ENCODE results near the gene SLC7A8. TPM values are rescaled to one million over a fixed set of nuclear protein-coding genes. Genes with fewer than 3 reads are reported as not detected.
"Not testable (repeated sequence)": the region's sequence is repeated elsewhere in the genome, so short reads cannot be mapped to it uniquely, and the experiment has no call there.

SLC7A8 gene
- total RNA-seq, 1 experiment from 2014 or later, result 0.90 TPM

DNA sequence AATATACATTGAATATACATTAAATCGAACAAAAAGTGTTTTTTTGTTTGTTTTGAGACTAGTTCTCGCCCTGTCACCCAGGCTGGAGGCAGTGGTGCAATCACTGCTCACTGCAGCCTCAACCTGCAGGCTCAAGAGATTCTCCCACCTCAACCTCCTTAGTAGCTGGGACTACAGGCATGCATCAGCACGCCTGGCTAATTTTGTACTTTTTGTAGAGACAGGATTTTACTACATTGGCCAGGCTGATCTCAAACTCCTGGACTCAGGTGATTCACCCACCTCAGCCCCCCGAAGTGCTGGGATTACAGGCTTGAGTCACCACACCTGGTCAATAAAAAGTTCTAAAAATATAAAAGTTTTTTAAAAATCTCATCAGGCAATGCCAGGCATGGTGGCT is 44.1 kb upstream of the SLC7A8 start:
- DNase-seq (ENCODE audit: low read depth, low spot score) (no peak), ATAC-seq (no peak)
- in situ Hi-C loops (cut with HindIII; ENCODE audit: low pct_unique_long_range_greater_than_20kb, low sequenced_read_pairs), result no loop called here
- H3K4me1 ChIP-seq (ENCODE audit: control insufficient read depth, insufficient read depth, low read length), result no peaks in the 10 kb centered on the region
- no peak overlapping the region for H3K4me3 ChIP-seq (ENCODE audit: low read depth in 2 of 2, low read length in 2 of 2)
- ChIA-PET POLR2A (interaction anchor here (0.7 kb wide), 1 partner anchor 133 kb away, joined by 13 read pairs; the partner anchor contains the start of gene ACIN1), CTCF (interaction anchor here (0.6 kb wide), 1 partner anchor 1099 kb away, joined by 3 read pairs; no protein-coding TSS in a partner anchor)
- no TSS peak for BruUV-seq (replicated peaks)
- intact Hi-C loops (cut with micrococcal nuclease; ENCODE audit: unreplicated experiment), result no loop called here
- H3K9me3 ChIP-seq (ENCODE audit: control insufficient read depth, insufficient read depth, low read depth, low read length), result no peaks in the 10 kb centered on the region
- no peaks in the 10 kb centered on the region for H3K36me3 ChIP-seq (ENCODE audit: control insufficient read depth, insufficient read depth, low read length)
- TF ChIP-seq POLR2AphosphoS5 (IDR thresholded peaks at IDR 0.05; ENCODE audit: low read depth, low read length) (no peak), SIN3A (IDR thresholded peaks at IDR 0.05; ENCODE audit: borderline replicate concordance, insufficient read depth, low read depth, low read length) (no peak), TCF7L2 (IDR thresholded peaks at IDR 0.05; ENCODE audit: low read depth, low read length) (no peak)
- TF ChIP-seq, protein P1, sequence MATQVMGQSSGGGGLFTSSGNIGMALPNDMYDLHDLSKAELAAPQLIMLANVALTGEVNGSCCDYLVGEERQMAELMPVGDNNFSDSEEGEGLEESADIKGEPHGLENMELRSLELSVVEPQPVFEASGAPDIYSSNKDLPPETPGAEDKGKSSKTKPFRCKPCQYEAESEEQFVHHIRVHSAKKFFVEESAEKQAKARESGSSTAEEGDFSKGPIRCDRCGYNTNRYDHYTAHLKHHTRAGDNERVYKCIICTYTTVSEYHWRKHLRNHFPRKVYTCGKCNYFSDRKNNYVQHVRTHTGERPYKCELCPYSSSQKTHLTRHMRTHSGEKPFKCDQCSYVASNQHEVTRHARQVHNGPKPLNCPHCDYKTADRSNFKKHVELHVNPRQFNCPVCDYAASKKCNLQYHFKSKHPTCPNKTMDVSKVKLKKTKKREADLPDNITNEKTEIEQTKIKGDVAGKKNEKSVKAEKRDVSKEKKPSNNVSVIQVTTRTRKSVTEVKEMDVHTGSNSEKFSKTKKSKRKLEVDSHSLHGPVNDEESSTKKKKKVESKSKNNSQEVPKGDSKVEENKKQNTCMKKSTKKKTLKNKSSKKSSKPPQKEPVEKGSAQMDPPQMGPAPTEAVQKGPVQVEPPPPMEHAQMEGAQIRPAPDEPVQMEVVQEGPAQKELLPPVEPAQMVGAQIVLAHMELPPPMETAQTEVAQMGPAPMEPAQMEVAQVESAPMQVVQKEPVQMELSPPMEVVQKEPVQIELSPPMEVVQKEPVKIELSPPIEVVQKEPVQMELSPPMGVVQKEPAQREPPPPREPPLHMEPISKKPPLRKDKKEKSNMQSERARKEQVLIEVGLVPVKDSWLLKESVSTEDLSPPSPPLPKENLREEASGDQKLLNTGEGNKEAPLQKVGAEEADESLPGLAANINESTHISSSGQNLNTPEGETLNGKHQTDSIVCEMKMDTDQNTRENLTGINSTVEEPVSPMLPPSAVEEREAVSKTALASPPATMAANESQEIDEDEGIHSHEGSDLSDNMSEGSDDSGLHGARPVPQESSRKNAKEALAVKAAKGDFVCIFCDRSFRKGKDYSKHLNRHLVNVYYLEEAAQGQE (IDR thresholded peaks at IDR 0.05; ENCODE audit: insufficient read depth in 1 of 2, low read depth in 2 of 2, low read length in 1 of 2), result no peak
- TF ChIP-seq, protein P2, sequence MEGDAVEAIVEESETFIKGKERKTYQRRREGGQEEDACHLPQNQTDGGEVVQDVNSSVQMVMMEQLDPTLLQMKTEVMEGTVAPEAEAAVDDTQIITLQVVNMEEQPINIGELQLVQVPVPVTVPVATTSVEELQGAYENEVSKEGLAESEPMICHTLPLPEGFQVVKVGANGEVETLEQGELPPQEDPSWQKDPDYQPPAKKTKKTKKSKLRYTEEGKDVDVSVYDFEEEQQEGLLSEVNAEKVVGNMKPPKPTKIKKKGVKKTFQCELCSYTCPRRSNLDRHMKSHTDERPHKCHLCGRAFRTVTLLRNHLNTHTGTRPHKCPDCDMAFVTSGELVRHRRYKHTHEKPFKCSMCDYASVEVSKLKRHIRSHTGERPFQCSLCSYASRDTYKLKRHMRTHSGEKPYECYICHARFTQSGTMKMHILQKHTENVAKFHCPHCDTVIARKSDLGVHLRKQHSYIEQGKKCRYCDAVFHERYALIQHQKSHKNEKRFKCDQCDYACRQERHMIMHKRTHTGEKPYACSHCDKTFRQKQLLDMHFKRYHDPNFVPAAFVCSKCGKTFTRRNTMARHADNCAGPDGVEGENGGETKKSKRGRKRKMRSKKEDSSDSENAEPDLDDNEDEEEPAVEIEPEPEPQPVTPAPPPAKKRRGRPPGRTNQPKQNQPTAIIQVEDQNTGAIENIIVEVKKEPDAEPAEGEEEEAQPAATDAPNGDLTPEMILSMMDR (IDR thresholded peaks at IDR 0.05), result no peak
- no peaks in the 10 kb centered on the region for H3K27me3 ChIP-seq (ENCODE audit: control insufficient read depth, insufficient read depth, low read length)
- no peak overlapping the region for H3K27ac ChIP-seq (ENCODE audit: low read length)

DNA sequence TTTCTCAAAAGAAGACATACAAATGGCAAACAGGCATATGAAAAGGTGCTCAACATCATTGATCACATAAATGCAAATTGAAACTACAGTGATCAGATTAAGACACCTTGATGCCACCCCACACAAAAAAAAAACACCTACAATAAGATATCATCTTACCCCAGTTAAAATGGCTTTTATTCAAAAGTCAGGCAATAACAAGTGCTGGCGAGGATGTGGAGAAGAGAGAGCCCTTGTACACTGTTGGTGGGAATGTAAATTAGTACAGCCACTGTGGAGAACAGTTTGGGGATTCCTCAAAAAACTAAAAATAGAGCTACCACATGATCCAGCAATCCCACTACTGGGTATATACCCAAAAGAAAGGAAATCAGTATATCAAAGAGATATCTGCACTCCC is 41.5 kb upstream of the SLC7A8 start:
- in situ Hi-C loops (cut with HindIII; ENCODE audit: low pct_unique_long_range_greater_than_20kb, low sequenced_read_pairs); H3K4me3 ChIP-seq (ENCODE audit: low read depth in 2 of 2, low read length in 2 of 2); H3K36me3 ChIP-seq (ENCODE audit: control insufficient read depth, insufficient read depth, low read length); H3K4me1 ChIP-seq (ENCODE audit: control insufficient read depth, insufficient read depth, low read length); ATAC-seq; intact Hi-C loops (cut with micrococcal nuclease; ENCODE audit: unreplicated experiment); POLR2A ChIA-PET; H3K27me3 ChIP-seq (ENCODE audit: control insufficient read depth, insufficient read depth, low read length); H3K27ac ChIP-seq (ENCODE audit: low read length); H3K9me3 ChIP-seq (ENCODE audit: control insufficient read depth, insufficient read depth, low read depth, low read length); DNase-seq (ENCODE audit: low read depth, low spot score); BruUV-seq (replicated peaks): not testable (repeated sequence)
- CTCF ChIA-PET, result interaction anchor here (0.8 kb wide), 1 partner anchor 156 kb away, joined by 3 read pairs; no protein-coding TSS in a partner anchor

GRCh38 chr14:23219075-23219474 is 35.6 kb upstream of the SLC7A8 start:
- ATAC-seq (no peak), DNase-seq (ENCODE audit: low read depth, low spot score) (no peak)
- H3K4me1 ChIP-seq (ENCODE audit: control insufficient read depth, insufficient read depth, low read length), result no peaks in the 10 kb centered on the region
- H3K27ac ChIP-seq (ENCODE audit: low read length), result no peak overlapping the region
- H3K9me3 ChIP-seq (ENCODE audit: control insufficient read depth, insufficient read depth, low read depth, low read length), result no peaks in the 10 kb centered on the region
- H3K4me3 ChIP-seq (ENCODE audit: low read depth in 2 of 2, low read length in 2 of 2), result no peak overlapping the region
- in situ Hi-C loops (cut with HindIII; ENCODE audit: low pct_unique_long_range_greater_than_20kb, low sequenced_read_pairs), result no loop called here
- TF ChIP-seq SIN3A (IDR thresholded peaks at IDR 0.05; ENCODE audit: borderline replicate concordance, insufficient read depth, low read depth, low read length), result no peak
- no peak for TF ChIP-seq TCF7L2 (IDR thresholded peaks at IDR 0.05; ENCODE audit: low read depth, low read length)
- TF ChIP-seq, protein P2 (IDR thresholded peaks at IDR 0.05), result no peak
- TF ChIP-seq POLR2AphosphoS5 (IDR thresholded peaks at IDR 0.05; ENCODE audit: low read depth, low read length), result no peak
- TF ChIP-seq, protein P1 (IDR thresholded peaks at IDR 0.05; ENCODE audit: insufficient read depth in 1 of 2, low read depth in 2 of 2, low read length in 1 of 2), result no peak
- CTCF ChIA-PET, result no interaction called here
- no peaks in the 10 kb centered on the region for H3K36me3 ChIP-seq (ENCODE audit: control insufficient read depth, insufficient read depth, low read length)
- H3K27me3 ChIP-seq (ENCODE audit: control insufficient read depth, insufficient read depth, low read length), result 0 out of 2 replicates have a peak, but pooled peaks cover 3% of the 10 kb centered on the region
- POLR2A ChIA-PET, result no interaction called here
- intact Hi-C loops (cut with micrococcal nuclease; ENCODE audit: unreplicated experiment), result no loop called here
- no TSS peak for BruUV-seq (replicated peaks)
